KBM-7 (cell line): Measurements from ENCODE around the gene HACD3.
A peak's percentile ranks its signal among the peaks of the same experiment; 100 is the strongest.
"Not testable (repeated sequence)": the region's sequence is repeated elsewhere in the genome, so short reads cannot be mapped to it uniquely, and the experiment has no call there.

Experiments
- DNase-seq: peaks from one replicate; pipeline ENCODE4 v3.0.0-alpha.2; 2015
- in situ Hi-C: fragments of 300-500 bp; cut with MboI; formaldehyde crosslinking; loops from 2 replicates; pipeline ENCODE4 v1.14.3; 2020; ENCODE audit warnings: low sequenced_read_pairs, low pct_unique_long_range_greater_than_20kb, mixed read lengths

The HACD3 gene

DNA sequence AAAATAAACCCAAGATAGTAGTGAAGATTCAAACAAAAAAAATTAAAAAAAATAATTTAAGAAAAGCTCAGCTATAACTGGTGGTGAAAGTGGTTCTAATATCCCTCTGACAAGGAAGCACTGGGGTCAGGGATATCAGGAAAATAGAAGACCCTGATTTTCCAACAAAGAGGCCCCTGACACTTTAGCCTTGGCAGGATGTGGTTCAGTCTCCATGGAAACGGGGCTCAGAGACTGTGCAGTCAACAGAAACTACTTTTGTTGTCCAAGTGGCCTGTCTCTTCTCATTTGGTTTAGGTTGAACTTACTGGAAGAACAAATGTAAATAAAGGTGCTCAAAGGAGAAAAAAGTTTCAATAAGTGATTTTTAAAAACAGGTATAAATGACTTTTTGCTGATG lies 53.4 kb downstream of the HACD3 start:
- DNase-seq: peak; percentile 57
- in situ Hi-C loops: no loop called here

DNA sequence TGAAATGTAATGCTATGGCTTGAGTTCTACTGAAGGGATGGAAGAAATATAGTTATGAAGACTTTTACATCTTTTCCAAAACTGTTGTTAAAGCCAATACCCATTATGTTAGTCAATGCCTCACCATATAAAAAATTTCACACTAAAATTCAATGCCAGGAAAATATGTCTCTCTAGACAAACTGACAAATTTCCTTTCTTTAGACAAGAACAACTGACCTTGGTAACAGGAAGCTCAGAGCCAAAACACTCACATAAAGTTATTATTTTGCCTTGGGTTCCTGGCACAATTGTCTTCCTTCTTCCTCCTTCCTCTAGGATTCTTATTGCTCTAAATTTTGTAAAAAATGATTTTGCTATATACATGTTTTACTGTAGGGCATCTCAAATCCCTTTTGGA lies 54.0 kb downstream of the HACD3 start:
- in situ Hi-C loops: no loop called here
- no peak for DNase-seq

DNA sequence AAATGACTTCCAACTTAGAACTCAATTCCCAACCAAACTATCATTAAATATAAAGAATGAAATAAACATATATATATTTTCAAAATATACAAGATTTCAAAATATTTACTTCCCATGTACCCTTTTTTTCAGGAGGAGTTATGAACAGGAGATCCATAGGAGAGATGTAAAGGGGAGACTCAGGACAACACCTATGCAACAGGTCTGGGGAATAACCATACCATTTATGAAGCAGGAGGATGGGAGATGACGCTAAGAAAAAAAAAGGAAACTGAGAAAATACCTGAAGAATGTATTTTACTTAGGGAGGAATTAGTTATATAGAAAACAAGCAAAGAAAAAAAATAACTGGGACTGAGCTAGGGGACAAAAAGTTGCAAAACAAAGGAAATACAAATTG lies 56.8 kb downstream of the HACD3 start:
- in situ Hi-C loops: no loop called here
- DNase-seq: no peak

DNA sequence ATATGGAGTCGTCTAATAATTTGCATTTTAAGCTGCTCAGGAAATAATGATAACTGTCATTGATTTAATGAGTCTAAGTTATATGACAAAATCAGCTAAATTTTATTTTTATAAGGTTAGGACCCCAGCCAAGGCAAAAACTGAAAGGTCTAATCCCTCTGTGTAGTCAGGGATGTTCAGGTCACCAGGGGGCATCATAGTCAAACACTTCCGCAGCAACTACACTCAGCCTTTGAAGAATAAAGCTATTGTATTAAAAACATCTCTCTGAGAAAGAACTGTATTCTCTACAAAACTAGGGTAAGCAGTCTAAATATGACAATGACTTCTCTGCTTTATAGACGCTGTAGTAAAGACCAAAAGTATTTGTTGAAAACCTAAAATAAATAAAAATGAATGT lies 65.7 kb downstream of the HACD3 start:
- peak; percentile 45 for DNase-seq
- in situ Hi-C loops: no loop called here

DNA sequence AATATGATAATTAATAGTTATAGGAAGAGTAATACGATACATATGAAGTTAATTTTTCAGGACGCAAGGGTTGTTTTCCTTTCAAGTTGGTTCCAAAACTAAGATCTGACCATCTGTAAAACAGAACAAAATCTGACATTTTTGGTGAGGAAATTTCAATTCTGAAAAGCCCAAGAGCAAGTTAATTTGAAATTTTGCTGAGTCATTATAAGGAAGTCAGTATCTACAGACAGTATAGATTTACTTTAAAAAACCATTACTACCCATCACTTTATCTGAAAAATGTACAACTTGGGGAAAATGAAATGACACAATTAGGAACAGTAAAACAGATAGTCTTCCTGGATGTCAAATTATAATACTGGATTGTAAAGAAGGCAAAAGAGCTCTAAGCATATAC lies 68.2 kb downstream of the HACD3 start:
- in situ Hi-C loops: no loop called here
- DNase-seq: no peak

DNA sequence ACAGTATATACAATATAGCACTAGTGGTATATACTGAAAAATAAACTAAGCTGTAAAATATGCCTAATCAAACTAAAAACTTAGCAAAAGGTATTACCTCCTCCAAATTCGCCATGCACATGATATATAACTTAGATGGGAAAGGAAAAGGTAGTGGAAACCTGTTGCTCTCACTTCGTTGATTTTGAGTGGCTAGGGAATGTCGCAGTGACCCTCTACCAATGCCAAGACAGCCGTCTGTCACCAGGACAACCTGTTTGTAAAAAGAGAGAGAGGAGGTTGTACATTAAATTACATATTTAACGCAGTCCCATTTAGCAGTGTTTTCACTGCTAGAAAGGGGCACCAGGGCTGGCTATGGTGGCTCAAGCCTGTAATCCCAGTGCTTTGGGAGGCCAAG lies 69.4 kb downstream of the HACD3 start:
- DNase-seq: no peak
- in situ Hi-C loops: no loop called here

DNA sequence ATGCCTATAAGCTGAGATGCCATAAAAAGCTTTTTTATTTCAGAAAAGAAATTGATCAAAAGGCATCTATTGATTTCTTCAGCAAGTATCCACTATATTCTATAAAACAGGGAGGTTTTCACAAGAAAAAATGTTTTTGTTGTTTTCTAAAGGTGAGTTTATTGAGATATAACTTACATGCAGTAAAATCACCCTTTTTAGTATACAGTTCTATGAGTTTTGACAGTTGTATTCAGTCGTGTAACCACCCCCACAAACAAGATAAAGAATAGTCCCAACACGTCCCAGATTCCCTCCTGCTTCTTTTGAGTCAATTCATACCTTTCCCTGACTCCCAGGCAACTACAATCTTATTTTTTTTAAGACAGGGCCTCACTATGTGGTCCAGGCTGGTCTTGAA lies 72.9 kb downstream of the HACD3 start:
- in situ Hi-C loops: no loop called here

DNA sequence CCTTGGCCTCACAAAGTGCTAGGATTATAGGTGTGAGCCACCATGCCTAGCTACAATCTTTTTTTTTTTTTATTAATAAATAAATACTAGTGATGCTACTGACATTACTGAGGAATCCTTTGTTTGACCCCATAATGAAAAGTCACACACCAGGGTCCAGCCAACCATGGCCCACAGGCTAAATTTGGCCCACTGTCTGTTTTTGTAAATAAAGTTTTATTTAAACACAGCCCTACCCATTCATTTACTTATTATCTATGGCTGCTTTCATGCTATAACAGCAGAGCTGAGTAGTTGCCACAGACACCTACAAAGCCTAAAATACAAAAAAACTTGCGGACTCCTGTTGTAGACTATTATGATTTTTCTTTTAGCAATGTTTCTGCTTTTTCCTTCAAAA lies 73.3 kb downstream of the HACD3 start:
- in situ Hi-C loops: no loop called here
- no peak for DNase-seq

More for the DNA sequence above, 72.9 kb downstream of the HACD3 start:
- DNase-seq: no peak

DNA sequence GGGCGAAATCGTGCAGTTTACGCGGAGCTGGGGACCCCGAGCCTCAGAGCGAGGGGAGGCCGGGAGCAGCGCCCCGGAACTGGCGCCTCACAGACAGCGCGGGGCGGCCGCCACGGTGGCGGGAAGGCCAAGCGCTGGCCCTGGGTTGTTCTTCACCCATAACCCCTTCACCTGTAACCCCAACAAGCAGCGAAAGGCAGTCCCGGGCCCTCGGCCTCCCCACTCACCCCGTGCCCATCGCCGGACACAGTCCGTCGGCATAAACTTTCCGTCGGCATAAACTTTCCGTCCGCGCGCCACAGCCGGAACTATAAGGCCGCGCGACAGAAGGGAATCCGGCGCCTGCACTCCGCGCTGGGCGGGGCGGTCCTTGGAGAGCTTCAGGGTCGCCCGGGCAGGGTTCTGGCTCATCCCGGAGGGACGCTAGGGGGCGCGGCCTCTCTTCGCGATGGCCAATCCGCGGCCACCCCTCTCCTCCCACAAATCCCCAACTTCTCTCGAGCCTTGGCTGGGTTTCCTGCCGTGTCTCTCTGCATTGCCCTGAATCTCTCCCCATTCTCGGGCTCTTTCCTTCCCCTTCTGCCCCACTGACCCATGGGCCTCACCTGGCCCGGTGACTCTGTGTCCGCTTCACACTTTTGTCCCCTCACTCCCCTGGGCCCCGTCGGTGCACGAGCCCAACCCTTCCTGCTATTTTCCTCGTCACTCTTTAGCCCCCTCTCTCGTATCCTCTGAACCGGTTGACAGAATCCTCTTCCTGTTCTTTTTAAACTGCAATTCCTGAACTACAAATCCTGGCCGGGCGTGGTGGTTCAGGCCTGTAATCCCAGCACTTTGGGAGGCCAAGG lies 80.8 kb downstream of the HACD3 start, which contains the start of gene INTS14:
Gene INTS14, minus strand, starts transcription at position 261 of the 848 bp plus-strand sequence. CDS start 3,751 bp downstream, outside the sequence.
- peak; percentile 100 for DNase-seq
- in situ Hi-C loops: no loop called here

DNA sequence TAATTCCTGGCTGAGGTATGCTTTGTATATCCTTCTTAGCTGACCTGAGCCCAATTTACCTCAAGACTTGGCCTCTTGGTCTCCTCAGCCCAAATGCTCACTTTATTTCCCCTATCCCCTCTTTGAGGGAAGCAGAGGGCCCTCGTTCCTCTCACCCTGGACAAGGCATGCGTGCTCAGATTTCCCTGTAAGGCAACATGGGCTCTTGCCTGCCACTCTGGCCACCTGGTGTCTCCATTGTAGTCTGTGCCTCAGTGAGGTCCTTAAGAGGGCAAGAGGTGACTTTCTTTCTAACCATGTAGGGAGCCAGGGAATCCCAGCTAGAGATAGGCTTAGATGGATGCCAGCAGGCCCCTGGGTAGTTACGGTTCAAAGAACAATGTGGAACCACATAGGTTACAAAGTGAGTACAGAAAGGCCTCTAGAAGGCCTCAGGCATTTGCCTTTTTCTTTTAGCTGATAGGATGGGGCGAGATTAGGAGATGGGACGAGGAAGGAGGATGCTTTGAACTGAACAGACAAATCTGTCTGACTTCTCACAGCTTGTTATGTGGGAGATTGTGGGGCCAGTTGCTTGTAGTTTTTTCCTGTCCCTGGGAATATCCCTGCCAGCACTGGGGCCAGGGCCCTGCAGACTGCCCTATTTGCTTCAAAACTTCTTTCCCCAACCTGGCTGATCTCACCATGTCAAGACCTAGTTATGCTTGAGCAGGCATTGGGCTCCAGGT lies 81.8 kb downstream of the HACD3 start:
- DNase-seq: no peak

DNA sequence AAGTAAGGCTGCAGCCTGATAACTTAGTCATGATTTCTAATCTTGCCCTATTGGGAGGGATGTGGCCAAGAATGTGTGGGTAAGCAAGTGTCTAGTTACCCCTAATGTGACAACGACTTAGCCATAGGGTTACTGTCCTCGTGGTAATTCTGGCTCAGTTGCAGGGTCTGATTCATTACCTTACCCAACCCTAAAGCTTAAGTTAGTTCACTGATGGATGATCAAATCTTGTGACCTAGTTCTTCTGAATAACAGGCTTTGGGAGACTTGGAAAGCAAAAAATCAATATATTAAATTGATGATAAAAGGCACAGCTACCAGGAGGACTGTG lies 82.3 kb downstream of the HACD3 start:
- DNase-seq: no peak

More for the DNA sequence above, 81.8 kb downstream of the HACD3 start:
- in situ Hi-C loops: no loop called here

DNA sequence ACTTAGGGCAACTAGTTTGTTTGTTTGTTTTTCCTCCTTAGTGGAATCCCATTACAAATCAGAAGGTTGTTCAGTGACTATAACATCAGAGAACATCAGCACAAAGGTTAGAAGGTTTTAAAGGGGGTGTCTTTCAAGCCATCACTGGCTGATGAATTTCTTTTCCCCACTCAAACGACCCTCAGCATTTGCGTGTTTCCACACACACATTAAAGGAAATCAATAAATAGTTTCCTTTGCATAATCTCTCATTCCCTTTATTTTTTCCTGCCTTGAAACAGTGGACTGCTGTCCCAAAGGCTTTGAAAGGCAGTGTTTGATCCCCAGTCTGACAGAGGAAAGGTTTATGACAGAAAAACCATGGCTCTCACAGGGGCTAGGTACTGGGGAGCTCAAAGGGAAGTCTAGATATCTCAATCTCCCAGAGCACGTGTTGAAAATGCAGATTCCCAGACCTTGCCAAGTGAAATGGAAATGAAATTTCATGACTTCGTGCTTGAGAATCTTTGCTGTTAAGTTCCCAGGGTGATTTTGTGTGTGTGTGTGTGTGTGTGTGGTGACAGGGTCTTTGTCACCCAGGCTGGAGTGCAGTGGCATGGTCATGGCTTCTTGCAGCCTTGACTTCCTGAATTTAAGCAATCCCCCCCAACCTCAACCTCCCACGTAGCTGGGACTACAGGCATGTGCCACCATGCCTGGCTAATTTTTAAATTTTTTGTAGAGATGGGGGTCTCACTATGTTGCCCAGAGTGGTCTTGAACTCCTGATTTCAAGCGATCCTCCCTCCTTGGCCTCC lies 82.9 kb downstream of the HACD3 start:
- in situ Hi-C loops: no loop called here
- DNase-seq: peak; percentile 63

More for the DNA sequence above, 82.3 kb downstream of the HACD3 start:
- in situ Hi-C loops: no loop called here

DNA sequence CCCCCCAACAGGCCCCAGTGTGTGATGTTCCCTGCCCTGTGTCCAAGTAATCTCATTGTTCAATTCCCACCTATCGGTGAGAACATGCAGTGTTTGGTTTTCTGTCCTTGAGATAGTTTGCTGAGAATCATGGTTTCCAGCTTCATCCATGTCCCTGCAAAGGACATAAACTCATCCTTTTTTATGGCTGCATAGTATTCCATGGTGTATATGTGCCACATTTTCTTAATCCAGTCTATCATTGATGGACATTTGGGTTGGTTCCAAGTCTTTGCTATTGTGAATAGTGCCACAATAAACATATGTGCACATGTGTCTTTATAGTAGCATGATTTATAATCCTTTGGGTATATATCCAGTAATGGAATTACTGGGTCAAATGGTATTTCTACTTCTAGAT lies 85.6 kb downstream of the HACD3 start:
- in situ Hi-C loops: not testable (repeated sequence)

DNA sequence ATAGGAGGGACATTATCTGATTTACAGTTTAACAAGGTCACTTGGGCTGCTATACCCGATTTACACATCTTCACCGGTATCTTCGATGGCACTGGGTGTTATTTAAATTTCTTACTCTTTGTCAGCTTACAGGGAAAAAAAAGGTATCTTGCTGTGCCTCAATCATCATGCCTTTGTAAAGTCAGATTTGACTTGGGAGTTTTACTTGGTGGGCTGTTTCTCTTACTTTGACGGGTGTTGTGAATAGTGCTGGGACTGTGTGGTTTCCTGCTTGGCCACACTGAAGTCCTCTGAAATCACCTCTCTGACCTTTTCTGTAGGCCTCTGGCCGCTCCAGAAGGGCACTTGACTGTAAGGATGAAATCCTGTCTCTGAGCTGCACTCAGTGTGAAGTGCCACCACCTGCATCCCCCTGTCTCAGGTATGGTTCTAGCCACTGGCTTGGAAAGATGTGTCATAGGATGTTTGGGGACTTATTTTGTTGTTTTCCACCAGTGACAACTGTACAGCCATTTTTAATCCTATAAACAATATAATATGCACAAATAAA lies 88.4 kb downstream of the HACD3 start:
- DNase-seq: no peak
- in situ Hi-C loops: no loop called here

More for the DNA sequence above, 85.6 kb downstream of the HACD3 start:
- DNase-seq: not testable (repeated sequence)

DNA sequence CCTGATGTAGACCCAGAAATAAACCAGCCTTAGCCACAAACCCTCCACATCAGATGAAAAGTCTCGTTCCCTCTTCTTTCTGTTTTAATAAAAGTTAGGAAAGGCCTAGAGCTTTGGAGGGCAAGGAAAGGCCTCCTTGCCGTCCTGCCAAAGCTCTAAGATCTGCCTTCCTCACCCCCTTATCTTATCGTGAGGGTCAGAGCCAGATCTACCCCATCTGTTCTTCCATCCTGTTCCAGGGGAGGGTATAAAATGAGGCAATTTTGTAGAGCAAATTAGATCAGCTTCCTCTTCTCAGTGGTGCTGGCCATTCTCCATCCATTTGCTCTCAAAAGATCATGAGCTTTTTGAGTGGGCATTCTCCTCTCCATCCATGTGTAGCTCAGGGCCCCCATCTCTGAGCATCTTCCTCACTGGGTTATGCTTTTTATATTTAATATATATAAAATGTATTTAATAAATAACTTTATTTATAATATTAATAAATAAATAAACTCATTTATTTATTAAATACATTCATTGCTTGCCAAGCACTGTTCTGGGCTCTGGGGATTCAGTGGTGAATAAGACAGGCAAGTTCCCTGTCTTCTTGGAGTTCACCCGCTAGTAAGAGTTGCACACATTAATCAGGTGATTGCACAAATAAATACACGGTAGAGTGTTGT lies 89.5 kb downstream of the HACD3 start:
- in situ Hi-C loops: no loop called here
- peak; percentile 39 for DNase-seq

DNA sequence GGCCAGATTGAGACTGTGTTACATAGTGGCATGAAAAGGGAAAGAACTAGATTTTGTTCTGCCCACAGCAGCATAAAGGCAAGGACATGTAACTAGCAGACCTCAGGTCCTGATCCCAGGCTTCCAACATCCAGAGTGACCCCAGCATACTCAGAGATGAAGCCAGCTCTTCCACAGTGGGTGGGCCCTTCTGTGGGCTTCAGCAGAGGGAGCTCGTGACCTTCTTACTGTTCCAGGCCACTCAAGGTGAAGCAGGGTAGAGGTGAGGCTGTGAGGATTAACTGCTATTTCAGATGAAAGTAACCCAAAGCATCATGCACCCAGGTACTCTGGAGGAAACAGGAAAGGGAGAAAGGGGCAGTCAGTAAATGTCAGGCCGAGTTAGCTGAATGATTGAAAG lies 90.6 kb downstream of the HACD3 start:
- in situ Hi-C loops: no loop called here
- DNase-seq: no peak

DNA sequence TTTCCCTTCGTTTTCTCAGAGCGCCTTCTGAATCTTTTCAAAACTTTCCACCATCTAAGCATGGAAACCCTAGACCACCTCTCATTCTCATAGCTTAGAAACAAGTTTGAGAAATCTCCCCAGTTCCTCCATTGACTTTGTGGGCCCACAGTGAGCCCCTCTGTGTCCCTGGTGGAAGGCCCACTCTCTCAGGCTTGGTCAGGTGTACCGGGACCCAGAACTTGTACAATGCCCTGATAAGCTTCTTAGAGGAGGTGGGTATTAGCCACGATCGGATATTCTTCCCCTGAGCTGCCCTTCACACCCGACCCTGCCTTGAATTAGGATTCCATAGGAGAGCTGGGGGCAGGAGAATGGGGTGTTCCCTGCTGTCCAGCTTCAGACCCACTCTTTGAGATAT lies 91.4 kb downstream of the HACD3 start, which contains the start of gene SLC24A1:
Gene SLC24A1, plus strand, starts transcription at position 301 of the 400 bp plus-strand sequence. CDS start 2,143 bp downstream, outside the sequence.
- in situ Hi-C loops: no loop called here
- DNase-seq: no peak

DNA sequence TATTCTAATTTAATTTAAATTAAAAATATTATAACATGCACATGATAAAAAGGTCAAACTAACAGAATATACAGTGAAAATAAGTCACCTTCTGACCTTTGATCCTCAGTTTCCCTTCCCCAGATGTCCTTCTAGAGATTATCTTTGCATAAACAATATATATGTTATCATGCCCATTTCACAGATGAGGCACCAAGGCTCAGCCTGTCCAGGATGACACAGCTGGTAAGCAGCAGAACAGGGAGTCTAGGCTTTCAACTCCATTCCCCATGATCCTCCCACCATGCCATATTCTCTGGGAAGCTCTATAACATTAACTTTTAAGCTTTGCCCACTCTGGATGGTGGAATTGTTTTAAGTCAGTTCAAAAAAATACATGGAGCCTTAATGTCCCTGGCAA lies 92.8 kb downstream of the HACD3 start:
- DNase-seq: no peak
- in situ Hi-C loops: no loop called here

DNA sequence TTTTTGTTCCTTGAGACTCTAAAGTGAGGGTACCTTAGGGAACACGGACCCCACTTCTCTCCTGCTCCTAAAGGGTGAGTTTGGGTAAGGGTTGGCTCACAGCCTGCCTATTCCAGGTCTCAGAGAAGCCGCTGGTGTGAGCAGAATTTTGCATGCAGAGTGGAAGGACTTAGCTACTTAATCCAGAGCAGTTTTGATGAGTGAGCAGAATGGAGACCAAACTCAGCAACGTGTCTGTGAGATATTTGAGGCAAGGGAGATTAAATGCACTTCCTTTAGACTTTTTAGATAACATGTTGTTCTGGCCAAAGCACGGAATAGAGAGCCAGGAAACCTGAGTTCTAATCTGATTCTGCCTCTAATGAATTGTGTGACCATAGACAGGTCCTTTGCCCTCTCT lies 96.6 kb downstream of the HACD3 start:
- DNase-seq: no peak
- in situ Hi-C loops: no loop called here
